Measurements from ENCODE around the gene ARHGAP21.

Gene ARHGAP21

GRCh38 chr10:24722676-24723385, 856 bp downstream of the ARHGAP21 start:
- peak; percentile 15 for TF ChIP-seq CTCF (conservative IDR thresholded peaks at IDR 0.05; ENCODE audit: low read depth, low read length)
- DNase-seq (ENCODE audit: low read depth): peak; percentile 54
- H3K4me3 ChIP-seq (ENCODE audit: low read depth, low read length): peak overlapping the region; percentile 79

GRCh38 chr10:24722131-24722675, 1.5 kb downstream of the ARHGAP21 start:
- DNase-seq (ENCODE audit: low read depth): peak; percentile 49
- peak overlapping the region; percentile 79 for H3K4me3 ChIP-seq (ENCODE audit: low read depth, low read length)
- TF ChIP-seq CTCF (conservative IDR thresholded peaks at IDR 0.05; ENCODE audit: low read depth, low read length): no peak

- peak; percentile 20 for DNase-seq (ENCODE audit: low read depth)
- TF ChIP-seq CTCF (conservative IDR thresholded peaks at IDR 0.05; ENCODE audit: low read depth, low read length): no peak
- H3K4me3 ChIP-seq (ENCODE audit: low read depth, low read length): peak overlapping the region; percentile 79
Observed at GRCh38 chr10:24721229-24722106, 2.2 kb downstream of the ARHGAP21 start.

GRCh38 chr10:24720096-24720495, 3.6 kb downstream of the ARHGAP21 start:
- no peak for DNase-seq (ENCODE audit: low read depth)
- peak overlapping the region; percentile 79 for H3K4me3 ChIP-seq (ENCODE audit: low read depth, low read length)
- TF ChIP-seq CTCF (conservative IDR thresholded peaks at IDR 0.05; ENCODE audit: low read depth, low read length): no peak

- peak overlapping the region; percentile 8 for H3K4me3 ChIP-seq (ENCODE audit: low read depth, low read length)
- DNase-seq (ENCODE audit: low read depth): peak; percentile 72
- no peak for TF ChIP-seq CTCF (conservative IDR thresholded peaks at IDR 0.05; ENCODE audit: low read depth, low read length)
Observed at GRCh38 chr10:24718031-24718855, 5.4 kb downstream of the ARHGAP21 start.

GRCh38 chr10:24716295-24716694, 7.4 kb downstream of the ARHGAP21 start:
- no peak overlapping the region for H3K4me3 ChIP-seq (ENCODE audit: low read depth, low read length)
- DNase-seq (ENCODE audit: low read depth): no peak
- TF ChIP-seq CTCF (conservative IDR thresholded peaks at IDR 0.05; ENCODE audit: low read depth, low read length): no peak

All from choroid plexus epithelial cell (primary cell).